Measurements from ENCODE around the gene RAD51B. TPM values are rescaled to one million over a fixed set of nuclear protein-coding genes. Genes with fewer than 3 reads are reported as not detected.

The RAD51B gene
- total and polyA plus RNA-seq, 2 of the 13 experiments (the other 11 are each of a cell fraction or from before 2014, with no cell fraction given): 7.0 to 9.5 TPM

GRCh38 chr14:68113343-68113930, 293.9 kb downstream of the RAD51B start:
- Histone ChIP-seq H3K27ac (ENCODE audit: extremely low read length, insufficient read depth, low read length) (no peak overlapping the region), H4K20me1 (ENCODE audit: insufficient read depth, low read length) (no peaks in the 10 kb centered on the region), H3K27me3 (ENCODE audit: control insufficient read depth in 1 of 2, insufficient read depth in 2 of 2, low read length in 2 of 2) (no peaks in the 10 kb centered on the region), H3K9ac (ENCODE audit: insufficient read depth, low read depth, low read length) (no peak overlapping the region), H3K4me2 (ENCODE audit: low read depth, low read length) (no peak overlapping the region), H2AFZ (ENCODE audit: low read length) (no peak overlapping the region), H3K36me3 (replicated peaks in 1 of 2; ENCODE audit: control insufficient read depth in 1 of 2, insufficient read depth in 2 of 2, low read length in 2 of 2) (no peaks in the 10 kb centered on the region), H3K79me2 (ENCODE audit: insufficient read depth, low read length) (no peaks in the 10 kb centered on the region), H3K4me1 (ENCODE audit: insufficient read depth, low read length) (peaks cover 19% of the 10 kb centered on the region), H3K9me3 (ENCODE audit: low read length) (no peaks in the 10 kb centered on the region), H3K4me3 (replicated peaks in 1 of 3; ENCODE audit: insufficient read depth in 1 of 3, low read depth in 2 of 3, low read length in 3 of 3) (no peak overlapping the region)
- 79% methylated on average over 3 of the region's 3 CpGs for WGBS (ENCODE audit: low lambda C conversion rate)
- TF ChIP-seq ZNF607 (CRISPR knock-in tag; IDR thresholded peaks at IDR 0.05; ENCODE audit: borderline replicate concordance): no peak
- no peak for TF ChIP-seq JDP2 (CRISPR knock-in tag; IDR thresholded peaks at IDR 0.05; ENCODE audit: borderline replicate concordance)
- TF ChIP-seq ZNF225 (CRISPR knock-in tag; IDR thresholded peaks at IDR 0.05): no peak
- TF ChIP-seq KIAA2018 (CRISPR knock-in tag; IDR thresholded peaks at IDR 0.05; ENCODE audit: borderline replicate concordance): no peak
- TF ChIP-seq HES4 (CRISPR knock-in tag; IDR thresholded peaks at IDR 0.05; ENCODE audit: borderline replicate concordance): no peak
- no peak for TF ChIP-seq PHF8 (CRISPR knock-in tag; IDR thresholded peaks at IDR 0.05)
- no peak for TF ChIP-seq ZNF460 (CRISPR knock-in tag; IDR thresholded peaks at IDR 0.05; ENCODE audit: borderline replicate concordance)
- no peak for TF ChIP-seq KLF12 (CRISPR knock-in tag; IDR thresholded peaks at IDR 0.05; ENCODE audit: borderline replicate concordance)
- TF ChIP-seq MBD4 (IDR thresholded peaks at IDR 0.05; ENCODE audit: borderline replicate concordance, low read length): no peak
- TF ChIP-seq ZBTB46 (CRISPR knock-in tag; IDR thresholded peaks at IDR 0.05; ENCODE audit: borderline replicate concordance): no peak
- FAIRE-seq (no peak), ATAC-seq (no peak), DNase-seq (ENCODE audit: low spot score) (no peak)
- intact Hi-C loops (cut with micrococcal nuclease; ENCODE audit: unreplicated experiment): no loop called here
- in situ Hi-C loops (cut with HindIII; ENCODE audit: extremely low pct_ligation_motif_present, low pct_unique_long_range_greater_than_20kb): no loop called here
- POLR2A ChIA-PET: no interaction called here
- CTCF ChIA-PET (ENCODE audit: low intra/inter-chr PET ratio, low total read pairs): no interaction called here
- no TSS peak for BruUV-seq (replicated peaks)

Data from HepG2 (cell line).